ENCODE measurements around the gene TREX2.

The TREX2 gene

GRCh38 chrX:153445856-153446635, at the start of gene TREX2:
TREX2 (minus strand) TSS chrX:153446056; CDS start chrX:153445430, 626 bp downstream.
- FAIRE-seq: no peak

GRCh38 chrX:153495362-153495751, 49.5 kb upstream of the TREX2 start:
- FAIRE-seq: no peak

- no peak for FAIRE-seq
These were observed 48.9 kb upstream of the TREX2 start, which contains the start of gene BGN for GRCh38 chrX:153494541-153495361. BGN (plus strand) TSS chrX:153494980; CDS start chrX:153504632, 9,652 bp downstream.

- FAIRE-seq: no peak
These were observed 48.2 kb upstream of the TREX2 start for GRCh38 chrX:153494061-153494460.

GRCh38 chrX:153493085-153493484, 47.2 kb upstream of the TREX2 start:
- no peak for FAIRE-seq

- FAIRE-seq: no peak
These were observed 46.7 kb upstream of the TREX2 start for GRCh38 chrX:153492543-153492942.

GRCh38 chrX:153491918-153492317, 46.1 kb upstream of the TREX2 start:
- no peak for FAIRE-seq

GRCh38 chrX:153491351-153491914, 45.6 kb upstream of the TREX2 start:
- no peak for FAIRE-seq

GRCh38 chrX:153490217-153490930, 44.5 kb upstream of the TREX2 start:
- FAIRE-seq: no peak

- FAIRE-seq: no peak
These were observed 42.5 kb upstream of the TREX2 start for GRCh38 chrX:153488231-153488914.

- no peak for FAIRE-seq
These were observed 41.8 kb upstream of the TREX2 start for GRCh38 chrX:153487590-153488071.

GRCh38 chrX:153486171-153486570, 40.3 kb upstream of the TREX2 start:
- FAIRE-seq: no peak

- no peak for FAIRE-seq
These were observed 39.7 kb upstream of the TREX2 start for GRCh38 chrX:153485396-153486080.

- FAIRE-seq: no peak
These were observed 36.6 kb upstream of the TREX2 start for GRCh38 chrX:153482376-153483015.

- FAIRE-seq: no peak
These were observed 35.2 kb upstream of the TREX2 start for GRCh38 chrX:153481043-153481442.

- FAIRE-seq: no peak
These were observed 32.9 kb upstream of the TREX2 start for GRCh38 chrX:153478746-153479145.

GRCh38 chrX:153477901-153478300, 32.0 kb upstream of the TREX2 start:
- no peak for FAIRE-seq

- no peak for FAIRE-seq
These were observed 31.6 kb upstream of the TREX2 start for GRCh38 chrX:153477364-153477857.

- FAIRE-seq: no peak
These were observed 31.0 kb upstream of the TREX2 start for GRCh38 chrX:153476666-153477363.

GRCh38 chrX:153475751-153476281, 30.0 kb upstream of the TREX2 start:
- FAIRE-seq: no peak
